Upper lobe of left lung (tissue), 6 donors: Measurements from ENCODE around the gene HIVEP2. TPM values are rescaled to one million over a fixed set of nuclear protein-coding genes. Genes with fewer than 3 reads are reported as not detected.

ENCODE experiments used
- ATAC-seq, 2 donors: fragments of 200-7000 bp; cut with Tn5 transposase; one replicate each; pipeline ENCODE4 v1.9.1; 2022; ENCODE audit warnings: mild to moderate bottlenecking in 2 of 2, moderate library complexity in 2 of 2; ENCODE audit not compliant: low FRiP score in 2 of 2
- DNase-seq, 2 donors: peaks; one replicate each; pipeline ENCODE4 v3.0.0-alpha.2; 2019 to 2020
- H3K27ac ChIP-seq, 4 donors: fragments of 200-600 bp; sonication (generic); one replicate each; pipeline ENCODE4 v1.5.1; 2016 to 2019
- H3K27me3 ChIP-seq, 4 donors: fragments of 200-600 bp; sonication (generic); one replicate each; pipeline ENCODE4 v1.5.1; 2017 to 2019
- H3K36me3 ChIP-seq, 4 donors: fragments of 200-600 bp; sonication (generic); one replicate each; pipeline ENCODE4 v1.5.1; 2016 to 2019
- H3K4me1 ChIP-seq, 4 donors: fragments of 200-600 bp; sonication (generic); one replicate each; pipeline ENCODE4 v1.5.1; 2018 to 2019
- H3K4me3 ChIP-seq, 4 donors: fragments of 200-600 bp; sonication (generic); one replicate each; pipeline ENCODE4 v1.5.1; 2017 to 2019; ENCODE audit warnings: mild to moderate bottlenecking in 2 of 4, moderate library complexity in 1 of 4
- H3K9me3 ChIP-seq, 4 donors: fragments of 200-600 bp; sonication (generic); one replicate each; pipeline ENCODE4 v1.5.1; 2018 to 2019
- CTCF ChIP-seq, 6 experiments: fragments of 450-650 bp in 4 of 6; fragments of 200-600 bp in 2 of 6; sonication (generic) in 2 of 6; IDR thresholded peaks; one replicate each; pipeline ENCODE4 v1.5.1; 2016 to 2019; ENCODE audit warnings: antibody characterized with exemption in 6 of 6
- EP300 ChIP-seq, 4 donors: sonication (generic); formaldehyde crosslinking; IDR thresholded peaks; one replicate each; pipeline ENCODE4 v1.5.1; 2017; ENCODE audit warnings: antibody characterized with exemption in 4 of 4, control low read depth in 2 of 4
- POLR2A ChIP-seq, 4 donors: fragments of 450-650 bp; IDR thresholded peaks; one replicate each; pipeline ENCODE4 v1.5.1; 2016 to 2017; ENCODE audit warnings: antibody characterized with exemption in 4 of 4, mild to moderate bottlenecking in 2 of 4
- POLR2AphosphoS5 ChIP-seq, 2 donors: sonication (generic); formaldehyde crosslinking; IDR thresholded peaks; one replicate each; pipeline ENCODE4 v1.5.1; 2017; ENCODE audit warnings: antibody characterized with exemption in 2 of 2
- WGBS, 2 donors: methylation state at CpG; one replicate each; pipeline ENCODE4 v1.1.5; 2017 to 2018; 5-methylcytosine and 5-hydroxymethylcytosine counted together
- total RNA-seq, 6 donors: library from RNA; depleted of rRNA in 4 of 6; stranded (reverse); fragments of >200 nt in 4 of 6; gene quantifications; one replicate each; pipeline versions ENCODE4 v1.1.0 to v1.2.1, GENCODE V29; 2016 to 2021
- donor health status: DM: no; HTN: no; CAD: no; lungs with moderate emphysema.
- donor health status: DM: no; HTN: yes; CAD: no; lungs with severe emphysema.

Gene HIVEP2
- total RNA-seq, 6 donors from 2014 or later, result 10.4 to 32.5 (median 19.6) TPM

- Histone ChIP-seq H3K4me1 (peaks cover 25 to 35% (median 28%) of the 10 kb centered on the region in 4 donors), H3K27me3 (no peaks in the 10 kb centered on the region), H3K27ac (no peak overlapping the region), H3K4me3 (no peak overlapping the region), H3K9me3 (no peaks in the 10 kb centered on the region), H3K36me3 (no peaks in the 10 kb centered on the region)
- TF ChIP-seq POLR2AphosphoS5 (IDR thresholded peaks at IDR 0.05) (peak; percentile 36 to 56), CTCF (IDR thresholded peaks at IDR 0.05) (no peak), EP300 (IDR thresholded peaks at IDR 0.05) (peak in 2 of 4 donors; percentile 67 to 75), POLR2A (IDR thresholded peaks at IDR 0.05) (no peak)
- peak; percentile 56 to 69 for ATAC-seq
- DNase-seq, result no peak
- 8 to 10% methylated on average over 5 of the region's 5 CpGs for WGBS, 2 donors
These were observed 76.8 kb downstream of the HIVEP2 start for GRCh38 chr6:142867988-142868812.

DNA sequence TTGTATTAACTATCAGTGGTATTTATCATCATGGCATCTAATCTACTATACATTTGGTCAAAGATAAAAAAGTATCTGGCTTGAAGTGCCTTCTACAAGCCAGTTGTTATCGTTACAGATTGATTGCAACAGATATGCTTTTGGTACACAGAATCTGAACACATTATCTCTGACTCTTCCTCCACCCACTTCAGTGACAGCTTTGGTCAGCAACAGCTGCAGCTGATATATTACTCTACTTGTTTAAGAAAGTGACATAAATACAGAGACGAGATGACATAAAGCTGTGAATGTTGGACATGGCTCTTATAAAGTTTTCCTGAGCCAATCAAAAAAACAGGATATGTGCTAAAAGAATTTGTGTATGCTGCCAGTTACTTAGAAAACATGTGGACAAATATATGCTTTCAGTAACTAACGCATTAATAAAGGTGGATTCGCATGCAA lies 77.6 kb downstream of the HIVEP2 start:
- H3K36me3 ChIP-seq, result no peaks in the 10 kb centered on the region
- peaks cover 25 to 32% (median 28%) of the 10 kb centered on the region in 4 donors for H3K4me1 ChIP-seq
- H3K27me3 ChIP-seq, result no peaks in the 10 kb centered on the region
- TF ChIP-seq CTCF (IDR thresholded peaks at IDR 0.05) (no peak), EP300 (IDR thresholded peaks at IDR 0.05) (peak in 1 of 4 donors; percentile 19), POLR2AphosphoS5 (IDR thresholded peaks at IDR 0.05) (no peak), POLR2A (IDR thresholded peaks at IDR 0.05) (no peak)
- no peaks in the 10 kb centered on the region for H3K9me3 ChIP-seq
- no peak for DNase-seq
- ATAC-seq, result peak in 1 of 2 donors; percentile 57
- H3K27ac ChIP-seq, result peak overlapping the region in 1 of 4 donors; percentile 23
- WGBS, 2 donors, result 30 to 42% methylated on average over 4 of the region's 4 CpGs
- no peak overlapping the region for H3K4me3 ChIP-seq

GRCh38 chr6:142863981-142864380 lies 81.0 kb downstream of the HIVEP2 start:
- Histone ChIP-seq H3K9me3 (no peaks in the 10 kb centered on the region), H3K27ac (no peak overlapping the region), H3K36me3 (no peaks in the 10 kb centered on the region), H3K4me1 (peaks cover 15 to 17% (median 16%) of the 10 kb centered on the region in 4 donors), H3K27me3 (no peaks in the 10 kb centered on the region), H3K4me3 (no peak overlapping the region)
- TF ChIP-seq POLR2A (IDR thresholded peaks at IDR 0.05) (no peak), POLR2AphosphoS5 (IDR thresholded peaks at IDR 0.05) (no peak), CTCF (IDR thresholded peaks at IDR 0.05) (no peak), EP300 (IDR thresholded peaks at IDR 0.05) (no peak)
- WGBS, 2 donors, result 54 to 63% methylated on average over 2 of the region's 2 CpGs
- ATAC-seq (no peak), DNase-seq (no peak)

GRCh38 chr6:142861711-142862110 lies 83.3 kb downstream of the HIVEP2 start:
- Histone ChIP-seq H3K4me1 (peaks cover 0 to 12% (median 2%) of the 10 kb centered on the region in 4 donors), H3K4me3 (no peak overlapping the region), H3K27ac (no peak overlapping the region), H3K36me3 (no peaks in the 10 kb centered on the region), H3K27me3 (no peaks in the 10 kb centered on the region), H3K9me3 (no peaks in the 10 kb centered on the region)
- no peak for DNase-seq
- no peak for ATAC-seq
- WGBS, 2 donors, result 82 to 83% methylated on average over 3 of the region's 3 CpGs
- TF ChIP-seq POLR2AphosphoS5 (IDR thresholded peaks at IDR 0.05) (no peak), POLR2A (IDR thresholded peaks at IDR 0.05) (no peak), EP300 (IDR thresholded peaks at IDR 0.05) (no peak), CTCF (IDR thresholded peaks at IDR 0.05) (no peak)
